ENCODE measurements around the gene FTHL17. TPM values are rescaled to one million over a fixed set of nuclear protein-coding genes. Genes with fewer than 3 reads are reported as not detected.

FTHL17 gene
- not detected for total RNA-seq

DNA sequence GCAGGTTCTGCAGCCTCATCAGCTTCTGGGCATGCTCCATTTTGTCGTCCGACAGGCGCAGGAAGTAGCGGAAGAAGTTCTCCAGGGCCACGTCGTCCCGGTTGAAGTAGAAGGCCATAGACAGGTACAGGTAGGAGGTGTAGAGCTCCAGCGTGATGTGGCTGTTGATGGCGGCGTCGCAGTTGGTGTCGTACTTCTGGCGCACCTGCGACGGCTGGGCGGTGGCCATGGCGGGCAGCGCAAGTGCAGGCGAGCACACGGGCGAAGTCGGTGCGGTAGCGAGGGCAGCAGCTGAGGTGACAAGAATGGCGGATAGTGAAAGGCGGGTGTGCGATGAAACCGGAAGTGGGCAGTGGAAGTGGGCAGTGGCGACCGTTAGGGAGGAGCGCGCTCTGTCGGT is at the start of gene FTHL17:
FTHL17 (minus strand) TSS at position 317 of the 400 bp plus-strand sequence; CDS start at position 229, 88 bp downstream.

Other genes with a start within 250 kb of the FTHL17 start
- gene TAB3, start 182.8 kb downstream of the FTHL17 start, total RNA-seq: 10 to 100 TPM; 16.3 to 17.0 TPM